H1 (cell line): ENCODE data around the gene CFAP92. TPM values are rescaled to one million over a fixed set of nuclear protein-coding genes. Genes with fewer than 3 reads are reported as not detected.
A peak's percentile ranks its signal among the peaks of the same experiment; 100 is the strongest.

Experiments used
- CTCF ChIA-PET: fragments of 300-600 bp; sonication (Branson Sonifier 250); formaldehyde crosslinking; loops from one replicate; lab custom pipeline; 2021; ENCODE audit not compliant: partially characterized antibody; lab: Charles Lee
- POLR2A ChIA-PET: fragments of 300-600 bp; sonication (Branson Sonifier 250); formaldehyde crosslinking; loops from one replicate; lab custom pipeline; 2021; ENCODE audit warnings: inconsistent platforms; ENCODE audit not compliant: partially characterized antibody; lab: Charles Lee
- DNase-seq, 2 experiments: peaks; one replicate each; pipeline versions ENCODE4 v3.0.0 to v3.0.0-alpha.2; 2010 to 2022; ENCODE audit warnings: low spot score in 2 of 2, low read depth in 1 of 2, mixed read lengths in 1 of 2
- FAIRE-seq: peaks from 2 replicates; lab custom pipeline; 2011; peaks lifted over from hg19 to GRCh38; lab: Jason Lieb, UNC
- H2AFZ ChIP-seq: 2 replicates; pipeline ENCODE4 v1.8.1; 2012; ENCODE audit warnings: low read length, inconsistent platforms
- H2AK5ac ChIP-seq: 2 replicates; pipeline ENCODE4 v1.6.1; 2013; ENCODE audit warnings: low read depth, low read length
- H2BK120ac ChIP-seq: replicated peaks from 2 replicates; pipeline ENCODE3; 2013; ENCODE audit warnings: low read depth, low read length, inconsistent platforms
- H2BK12ac ChIP-seq: 2 replicates; pipeline ENCODE4 v1.6.1; 2013; ENCODE audit warnings: low read depth, low read length
- H2BK15ac ChIP-seq: 2 replicates; pipeline ENCODE4 v1.6.1; 2013; ENCODE audit warnings: low read length
- H2BK20ac ChIP-seq: 2 replicates; pipeline ENCODE4 v1.6.1; 2013; ENCODE audit warnings: low read length
- H2BK5ac ChIP-seq: 2 replicates; pipeline ENCODE4 v1.6.1; 2013; ENCODE audit warnings: low read depth, low read length
- H3K14ac ChIP-seq: 2 replicates; pipeline ENCODE4 v1.6.1; 2013; ENCODE audit warnings: inconsistent platforms; ENCODE audit not compliant: insufficient read length
- H3K18ac ChIP-seq: 2 replicates; pipeline ENCODE4 v1.6.1; 2013; ENCODE audit warnings: low read length; ENCODE audit errors: extremely low read depth
- H3K23ac ChIP-seq: 2 replicates; pipeline ENCODE4 v1.6.1; 2013; ENCODE audit warnings: inconsistent platforms; ENCODE audit not compliant: insufficient read length
- H3K23me2 ChIP-seq: 2 replicates; pipeline ENCODE4 v1.6.1; 2013; ENCODE audit warnings: low read depth, low read length
- H3K27ac ChIP-seq: 2 replicates; pipeline ENCODE4 v1.6.1; 2011; ENCODE audit warnings: low read depth, low read length, inconsistent platforms
- H3K27me3 ChIP-seq, 4 experiments: replicated peaks in 1 of 4; 1 replicate in 1 of 4; 2 replicates in 3 of 4; pipeline versions ENCODE4 v1.6.1 to v1.8.1; 2011 to 2013; ENCODE audit warnings: low read length in 3 of 4, mild to moderate bottlenecking in 3 of 4, inconsistent platforms in 2 of 4, mixed read lengths in 2 of 4, moderate library complexity in 1 of 4; ENCODE audit not compliant: control insufficient read depth in 3 of 4, insufficient read depth in 3 of 4; ENCODE audit errors: extremely low read depth in 1 of 4
- H3K36me3 ChIP-seq, 4 experiments: 2 replicates each; pipeline versions ENCODE4 v1.6.1 to v1.8.1; 2011 to 2013; ENCODE audit warnings: mild to moderate bottlenecking in 4 of 4, low read length in 3 of 4, moderate library complexity in 2 of 4, control low read depth in 1 of 4, inconsistent platforms in 1 of 4; ENCODE audit not compliant: insufficient read depth in 4 of 4, control insufficient read depth in 2 of 4
- H3K4ac ChIP-seq: replicated peaks from 2 replicates; pipeline ENCODE3; 2013; ENCODE audit warnings: low read length, low read depth, mixed read lengths, inconsistent platforms; ENCODE audit not compliant: insufficient read length
- H3K4me1 ChIP-seq, 4 experiments: replicated peaks in 1 of 4; 1 replicate in 1 of 4; 2 replicates in 3 of 4; pipeline versions ENCODE4 v1.6.1 to v1.8.1; 2011 to 2013; ENCODE audit warnings: low read length in 3 of 4, inconsistent platforms in 2 of 4, mixed read lengths in 1 of 4; ENCODE audit not compliant: insufficient read depth in 4 of 4, control insufficient read depth in 3 of 4
- H3K4me2 ChIP-seq, 2 experiments: 2 replicates each; pipeline versions ENCODE4 v1.6.1 to v1.8.1; 2011 to 2013; ENCODE audit warnings: low read depth in 2 of 2, low read length in 2 of 2, control low read depth in 1 of 2, inconsistent platforms in 1 of 2, mild to moderate bottlenecking in 1 of 2; ENCODE audit not compliant: insufficient read depth in 1 of 2
- H3K4me3 ChIP-seq, 4 experiments: fragments of 200-600, 300-600 bp in 1 of 4; sonication (generic), shearing (Covaris generic), sonication (Bioruptor Twin) in 1 of 4; 2 replicates each; pipeline versions ENCODE4 v1.5.1 to v1.8.1; 2011 to 2016; ENCODE audit warnings: low read length in 4 of 4, low read depth in 3 of 4, control low read depth in 2 of 4, inconsistent platforms in 2 of 4, mild to moderate bottlenecking in 2 of 4, mixed read lengths in 1 of 4, moderate library complexity in 1 of 4; ENCODE audit not compliant: insufficient read depth in 2 of 4; ENCODE audit errors: extremely low read depth in 1 of 4
- H3K56ac ChIP-seq: replicated peaks from 2 replicates; pipeline ENCODE3; 2013; ENCODE audit warnings: low read depth, mild to moderate bottlenecking, mixed read lengths, low read length, inconsistent platforms; ENCODE audit not compliant: insufficient read length
- H3K79me1 ChIP-seq: 2 replicates; pipeline ENCODE4 v1.6.1; 2013; ENCODE audit warnings: low read depth, low read length, control low read depth
- H3K79me2 ChIP-seq, 2 experiments: 2 replicates each; pipeline versions ENCODE4 v1.6.1 to v1.8.1; 2012 to 2013; ENCODE audit warnings: low read length in 2 of 2, mild to moderate bottlenecking in 2 of 2, inconsistent platforms in 1 of 2; ENCODE audit not compliant: insufficient read depth in 2 of 2, control insufficient read depth in 1 of 2
- H3K9ac ChIP-seq, 4 experiments: replicated peaks in 1 of 4; 1 replicate in 1 of 4; 2 replicates in 3 of 4; pipeline versions ENCODE4 v1.6.1 to v1.8.1; 2011 to 2013; ENCODE audit warnings: low read depth in 3 of 4, low read length in 3 of 4, control low read depth in 2 of 4, mild to moderate bottlenecking in 2 of 4, moderate library complexity in 2 of 4, inconsistent platforms in 1 of 4; ENCODE audit errors: extremely low read depth in 1 of 4
- H3K9me3 ChIP-seq, 2 experiments: 2 replicates each; pipeline versions ENCODE4 v1.6.1 to v1.8.1; 2012 to 2013; ENCODE audit warnings: mild to moderate bottlenecking in 2 of 2, moderate library complexity in 2 of 2, control low read depth in 1 of 2, inconsistent platforms in 1 of 2, low read depth in 1 of 2, low read length in 1 of 2, mixed read lengths in 1 of 2; ENCODE audit not compliant: insufficient read depth in 2 of 2
- H4K20me1 ChIP-seq, 2 experiments: replicated peaks in 1 of 2; 2 replicates each; pipeline versions ENCODE3 to v1.8.1; 2011 to 2013; ENCODE audit warnings: inconsistent platforms in 2 of 2, low read length in 2 of 2, mild to moderate bottlenecking in 1 of 2; ENCODE audit not compliant: insufficient read depth in 2 of 2, control insufficient read depth in 1 of 2
- H4K5ac ChIP-seq: 2 replicates; pipeline ENCODE4 v1.6.1; 2013; ENCODE audit warnings: low read length, low read depth, mixed read lengths, inconsistent platforms; ENCODE audit not compliant: insufficient read length
- H4K8ac ChIP-seq: 2 replicates; pipeline ENCODE4 v1.8.0; 2013; ENCODE audit warnings: mild to moderate bottlenecking, moderate library complexity, low read length, inconsistent platforms; ENCODE audit not compliant: insufficient read depth; ENCODE audit errors: extremely low read depth
- H4K91ac ChIP-seq: replicated peaks from 2 replicates; pipeline ENCODE3; 2013; ENCODE audit warnings: low read length, mixed read lengths, inconsistent platforms; ENCODE audit not compliant: insufficient read length
- TCF12 ChIP-seq: IDR thresholded peaks from 2 replicates; pipeline ENCODE4 v1.6.1; 2011; ENCODE audit warnings: low read depth, mild to moderate bottlenecking, low read length
- WGBS, 2 experiments: shearing (Covaris generic) in 1 of 2; methylation state at CpG; one replicate each; pipeline versions ENCODE4 v1.1.6 to v1.1.7; 2013 to 2015; ENCODE audit warnings: low lambda C conversion rate in 2 of 2, mixed read lengths in 2 of 2, inconsistent platforms in 1 of 2, low coverage in 1 of 2, missing lambda C conversion rate in 1 of 2; ENCODE audit not compliant: insufficient replicate concordance in 2 of 2, insufficient coverage in 1 of 2, insufficient read length in 1 of 2; ENCODE audit errors: extremely low coverage in 1 of 2, missing lambda C conversion rate in 1 of 2; 5-methylcytosine and 5-hydroxymethylcytosine counted together
- polyA plus RNA-seq, 7 experiments: library from polyadenylated mRNA; depleted of rRNA in 3 of 7; stranded (reverse) in 5 of 7; unstranded in 2 of 7; fragments of >200 nt in 5 of 7; fragments of 200-250 nt in 2 of 7; gene quantifications; 1 replicate in 5 of 7; 2 replicates in 1 of 7; 4 replicates in 1 of 7; pipeline versions ENCODE4 v1.2.1 to v1.2.3, GENCODE V29; 2011 to 2013; ENCODE audit warnings: missing spikeins in 2 of 7, mixed read lengths in 2 of 7
- total RNA-seq: library from RNA; stranded (reverse); fragmentation: NEBNext Ultra II Directional; extraction: Animal tissue kit (Norgen Biotek cat#: 25700); gene quantifications from 2 replicates; pipeline ENCODE4 v1.2.1, GENCODE V29; 2021

Gene CFAP92
- total and polyA plus RNA-seq, 2 of the 8 experiments (the other 6 are each of a cell fraction or from before 2014, with no cell fraction given): 0.77 to 2.0 TPM

DNA sequence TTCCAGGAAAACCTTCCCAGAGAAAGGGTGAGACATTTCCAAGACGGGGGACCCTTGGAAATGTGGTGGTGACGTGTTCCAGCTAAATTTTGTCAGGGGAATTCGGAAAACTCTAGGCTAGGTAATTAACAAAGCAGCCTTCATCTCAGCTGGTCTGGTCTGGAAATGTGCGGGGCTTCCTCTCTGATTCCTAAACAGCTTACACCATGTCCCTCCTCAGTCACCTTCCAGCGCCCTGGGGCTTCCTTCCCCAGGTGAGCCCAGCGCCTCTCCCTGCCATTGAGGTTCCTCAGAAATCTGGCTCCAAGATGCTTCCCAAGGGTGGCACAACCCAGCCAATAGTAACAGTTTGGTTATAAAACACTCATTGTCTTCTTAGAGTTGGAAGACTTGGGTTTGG is 113.9 kb downstream of the CFAP92 start:
- 19% methylated on average over 6 of the region's 6 CpGs; no CpG with 5 or more reads in 1 of the 2 experiments for WGBS, 2 experiments
- H3K4me2 ChIP-seq: peak overlapping the region; percentile 79 to 99
- no peak overlapping the region for H3K14ac ChIP-seq
- DNase-seq (no peak), FAIRE-seq (no peak)
- H3K56ac ChIP-seq: no peak overlapping the region
- H2BK15ac ChIP-seq: no peak overlapping the region
- H3K4ac ChIP-seq: no peak overlapping the region
- 0 out of 2 replicates have a peak overlapping the region, but pooled peaks have one; percentile 1 for H2AFZ ChIP-seq
- peak overlapping the region; percentile 85 for H2BK5ac ChIP-seq
- POLR2A ChIA-PET: interaction anchor here (0.6 to 3.5 kb wide), 11 partner anchors 9 to 134 kb away, joined by 3 to 23 read pairs (median 7); partner anchors contain the start of gene CFAP92
- no peak overlapping the region for H4K5ac ChIP-seq
- peak overlapping the region; percentile 98 for H4K8ac ChIP-seq
- peaks cover 8 to 52% of the 10 kb centered on the region in 2 experiments; a peak in 3 of 4 replicates for H3K79me2 ChIP-seq
- H3K27ac ChIP-seq: peak overlapping the region; percentile 89
- peak overlapping the region; percentile 78 to 90 (median 82) for H3K4me3 ChIP-seq
- no peaks in the 10 kb centered on the region for H3K9me3 ChIP-seq
- H2AK5ac ChIP-seq: no peak overlapping the region
- CTCF ChIA-PET: interaction anchor here (0.6 kb wide), 1 partner anchor 17 kb away, joined by 3 read pairs; no protein-coding TSS in a partner anchor
- peaks cover 13% of the 10 kb centered on the region for H3K23me2 ChIP-seq
- H3K27me3 ChIP-seq: no peaks in the 10 kb centered on the region
- peaks cover 16% of the 10 kb centered on the region for H3K79me1 ChIP-seq
- H2BK20ac ChIP-seq: no peak overlapping the region
- no peak overlapping the region; the same call in 1 of the 2 replicates for H2BK12ac ChIP-seq
- H3K23ac ChIP-seq: no peak overlapping the region
- peak overlapping the region; percentile 29 for H4K91ac ChIP-seq
- peaks cover 0 to 6% (median 3%) of the 10 kb centered on the region in 4 experiments; a peak in 4 of 7 replicates for H3K4me1 ChIP-seq
- H2BK120ac ChIP-seq: no peak overlapping the region
- no peak for TF ChIP-seq TCF12
- peak overlapping the region; percentile 89 to 96 (median 90) for H3K9ac ChIP-seq
- peaks cover 0 to 17% (median 1%) of the 10 kb centered on the region in 4 experiments; a peak in 4 of 8 replicates for H3K36me3 ChIP-seq
- H3K18ac ChIP-seq: 0 out of 2 replicates have a peak overlapping the region, but pooled peaks have one; percentile 86
- H4K20me1 ChIP-seq: peaks cover 3 to 4% of the 10 kb centered on the region in 2 experiments
